Hepatocyte (in vitro differentiated cells): ENCODE results near the gene ZBTB20. TPM values are rescaled to one million over a fixed set of nuclear protein-coding genes. Genes with fewer than 3 reads are reported as not detected.
"Not testable (repeated sequence)": the region's sequence is repeated elsewhere in the genome, so short reads cannot be mapped to it uniquely, and the experiment has no call there.

ENCODE experiments used
- DNase-seq: peaks from one replicate; pipeline ENCODE4 v3.0.0-alpha.2; 2016; ENCODE audit warnings: low spot score
- H2AFZ ChIP-seq: fragments of 200-600 bp; sonication (generic); 2 replicates; pipeline ENCODE4 v1.6.0; 2016; ENCODE audit warnings: antibody characterized with exemption, mild to moderate bottlenecking
- H3K27ac ChIP-seq: fragments of 200-600 bp; sonication (generic); 2 replicates; pipeline ENCODE4 v1.5.1; 2016; ENCODE audit warnings: mild to moderate bottlenecking
- H3K27me3 ChIP-seq: fragments of 200-600 bp; sonication (generic); 2 replicates; pipeline ENCODE4 v1.6.1; 2016
- H3K36me3 ChIP-seq: fragments of 200-600 bp; sonication (generic); replicated peaks from 2 replicates; pipeline ENCODE4 v1.5.1; 2016; ENCODE audit warnings: low read depth; ENCODE audit not compliant: insufficient read depth
- H3K4me1 ChIP-seq: fragments of 200-600 bp; sonication (generic); 2 replicates; pipeline ENCODE4 v1.5.1; 2016; ENCODE audit warnings: mild to moderate bottlenecking, moderate library complexity; ENCODE audit not compliant: insufficient read depth
- H3K4me2 ChIP-seq: fragments of 200-600 bp; sonication (generic); 2 replicates; pipeline ENCODE4 v1.6.0; 2016
- H3K4me3 ChIP-seq: fragments of 200-600 bp; sonication (generic); 2 replicates; pipeline ENCODE4 v1.5.1; 2016; ENCODE audit warnings: mild to moderate bottlenecking
- H3K79me2 ChIP-seq: fragments of 200-600 bp; sonication (generic); 2 replicates; pipeline ENCODE4 v1.6.0; 2017; ENCODE audit warnings: mild to moderate bottlenecking
- H3K9me2 ChIP-seq: fragments of 200-600 bp; sonication (generic); replicated peaks from 2 replicates; pipeline ENCODE4 v1.6.0; 2017; ENCODE audit warnings: mild to moderate bottlenecking; ENCODE audit not compliant: insufficient read depth
- H3K9me3 ChIP-seq: fragments of 200-600 bp; sonication (generic); 2 replicates; pipeline ENCODE4 v1.5.1; 2016; ENCODE audit warnings: low read depth, mild to moderate bottlenecking
- H4K20me1 ChIP-seq: fragments of 200-600 bp; sonication (generic); 2 replicates; pipeline ENCODE4 v1.6.0; 2016; ENCODE audit warnings: mild to moderate bottlenecking; ENCODE audit not compliant: insufficient read depth, poor library complexity, severe bottlenecking
- EZH2 ChIP-seq: fragments of 200-600 bp; sonication (generic); IDR thresholded peaks from 2 replicates; pipeline ENCODE4 v1.6.1; 2016; ENCODE audit warnings: antibody characterized with exemption, mild to moderate bottlenecking, borderline replicate concordance
- EZH2phosphoT487 ChIP-seq: fragments of 200-600 bp; sonication (generic); IDR thresholded peaks from one replicate; pipeline ENCODE4 v1.6.1; 2018; ENCODE audit warnings: antibody characterized with exemption, mild to moderate bottlenecking, low read depth, moderate library complexity; ENCODE audit not compliant: unreplicated experiment, severe bottlenecking
- WGBS: methylation state at CpG from one replicate; pipeline ENCODE4 v1.1.6; 2016; ENCODE audit warnings: low lambda C conversion rate; ENCODE audit errors: missing lambda C conversion rate; 5-methylcytosine and 5-hydroxymethylcytosine counted together
- polyA plus RNA-seq: library from polyadenylated mRNA; unstranded; fragments of >200 nt; fragmentation: Nextera tagmentation; extraction: Ambion mirVana; gene quantifications from 2 replicates; pipeline ENCODE4 v1.2.1, GENCODE V29; 2016
- total RNA-seq: library from RNA; depleted of rRNA; stranded (reverse); fragments of >200 nt; gene quantifications from 2 replicates; pipeline ENCODE4 v1.2.3, GENCODE V29; 2014
- TF ChIP-seq, protein P1 (sequence below): fragments of 200-600 bp; sonication (generic); IDR thresholded peaks from 2 replicates; pipeline ENCODE4 v1.5.1; 2016; ENCODE audit warnings: antibody characterized with exemption, mild to moderate bottlenecking; ENCODE audit not compliant: poor library complexity

ZBTB20 gene
- total and polyA plus RNA-seq, 2 experiments from 2014 or later: 25.8 to 28.0 TPM

DNA sequence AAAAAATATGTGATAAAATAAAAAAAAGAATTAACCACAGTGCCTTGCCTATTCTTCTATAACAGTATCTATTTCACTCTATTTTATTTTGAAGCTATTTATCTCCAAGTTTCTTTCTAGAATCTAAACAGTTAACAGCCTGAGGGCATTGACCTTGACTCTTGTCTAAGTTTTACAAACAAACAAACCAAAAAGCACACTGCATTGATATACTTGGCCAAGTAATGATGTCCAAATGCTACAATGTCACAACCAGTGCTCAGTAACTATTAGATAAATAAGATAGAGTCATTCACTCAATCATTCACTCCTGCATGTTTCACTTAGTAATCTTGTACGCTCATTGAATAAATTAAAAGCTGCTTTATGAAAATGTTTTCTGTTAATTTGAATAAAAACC, 466.8 kb downstream of the ZBTB20 start:
- Histone ChIP-seq H4K20me1 (no peaks in the 10 kb centered on the region), H3K4me2 (no peak overlapping the region), H3K4me3 (no peak overlapping the region), H3K36me3 (no peaks in the 10 kb centered on the region), H2AFZ (no peak overlapping the region), H3K27me3 (no peaks in the 10 kb centered on the region), H3K79me2 (no peaks in the 10 kb centered on the region), H3K9me2 (no peaks in the 10 kb centered on the region), H3K27ac (no peak overlapping the region), H3K9me3 (no peaks in the 10 kb centered on the region), H3K4me1 (no peaks in the 10 kb centered on the region)
- WGBS: 94% methylated on average over 1 of the region's 1 CpG
- TF ChIP-seq EZH2phosphoT487: no peak
- no peak for TF ChIP-seq EZH2
- TF ChIP-seq, protein P1, sequence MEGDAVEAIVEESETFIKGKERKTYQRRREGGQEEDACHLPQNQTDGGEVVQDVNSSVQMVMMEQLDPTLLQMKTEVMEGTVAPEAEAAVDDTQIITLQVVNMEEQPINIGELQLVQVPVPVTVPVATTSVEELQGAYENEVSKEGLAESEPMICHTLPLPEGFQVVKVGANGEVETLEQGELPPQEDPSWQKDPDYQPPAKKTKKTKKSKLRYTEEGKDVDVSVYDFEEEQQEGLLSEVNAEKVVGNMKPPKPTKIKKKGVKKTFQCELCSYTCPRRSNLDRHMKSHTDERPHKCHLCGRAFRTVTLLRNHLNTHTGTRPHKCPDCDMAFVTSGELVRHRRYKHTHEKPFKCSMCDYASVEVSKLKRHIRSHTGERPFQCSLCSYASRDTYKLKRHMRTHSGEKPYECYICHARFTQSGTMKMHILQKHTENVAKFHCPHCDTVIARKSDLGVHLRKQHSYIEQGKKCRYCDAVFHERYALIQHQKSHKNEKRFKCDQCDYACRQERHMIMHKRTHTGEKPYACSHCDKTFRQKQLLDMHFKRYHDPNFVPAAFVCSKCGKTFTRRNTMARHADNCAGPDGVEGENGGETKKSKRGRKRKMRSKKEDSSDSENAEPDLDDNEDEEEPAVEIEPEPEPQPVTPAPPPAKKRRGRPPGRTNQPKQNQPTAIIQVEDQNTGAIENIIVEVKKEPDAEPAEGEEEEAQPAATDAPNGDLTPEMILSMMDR: no peak
- no peak for DNase-seq

GRCh38 chr3:114679773-114680172, 467.3 kb downstream of the ZBTB20 start:
- not testable (repeated sequence) for H3K9me3 ChIP-seq, DNase-seq, H3K4me2 ChIP-seq, H3K9me2 ChIP-seq, H3K4me1 ChIP-seq, H3K79me2 ChIP-seq, H2AFZ ChIP-seq, H3K27me3 ChIP-seq, H3K4me3 ChIP-seq, H4K20me1 ChIP-seq, H3K36me3 ChIP-seq, H3K27ac ChIP-seq
- WGBS: 96% methylated on average over 3 of the region's 3 CpGs

DNA sequence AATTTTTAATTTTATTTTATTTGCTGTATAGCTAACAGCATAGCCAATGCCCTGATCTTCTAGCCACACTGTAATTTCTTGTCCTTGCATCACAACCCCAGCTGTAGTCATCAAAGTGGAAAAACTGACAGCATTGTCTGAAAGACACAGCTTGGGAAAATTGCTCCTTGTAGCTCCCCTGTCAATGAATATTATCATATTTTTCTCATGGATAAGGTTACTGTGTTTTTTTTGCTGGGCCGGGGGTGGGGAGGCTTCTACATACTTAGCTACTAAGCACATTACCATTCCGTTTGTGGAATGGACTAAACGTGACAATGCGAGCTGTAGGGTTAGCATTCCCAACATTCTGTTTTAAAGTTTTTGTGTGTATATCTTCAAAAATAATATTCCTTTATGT, 472.0 kb downstream of the ZBTB20 start:
- no peak overlapping the region for H3K27ac ChIP-seq
- WGBS: 88% methylated on average over 4 of the region's 4 CpGs

GRCh38 chr3:114674036-114674435, 473.1 kb downstream of the ZBTB20 start:
- no peaks in the 10 kb centered on the region for H4K20me1 ChIP-seq
- H3K4me1 ChIP-seq: no peaks in the 10 kb centered on the region
- 86% methylated on average over 2 of the region's 2 CpGs for WGBS
- no peak overlapping the region for H3K27ac ChIP-seq
- H3K9me2 ChIP-seq: no peaks in the 10 kb centered on the region
- H2AFZ ChIP-seq: no peak overlapping the region
- no peak for DNase-seq
- no peaks in the 10 kb centered on the region for H3K36me3 ChIP-seq
- no peaks in the 10 kb centered on the region for H3K9me3 ChIP-seq
- H3K79me2 ChIP-seq: no peaks in the 10 kb centered on the region
- H3K27me3 ChIP-seq: no peaks in the 10 kb centered on the region
- TF ChIP-seq, protein P1: no peak
- TF ChIP-seq EZH2: no peak
- no peak for TF ChIP-seq EZH2phosphoT487
- H3K4me3 ChIP-seq: no peak overlapping the region
- H3K4me2 ChIP-seq: no peak overlapping the region

More for the DNA sequence above, 472.0 kb downstream of the ZBTB20 start:
- no peaks in the 10 kb centered on the region for H3K27me3 ChIP-seq
- H3K9me2 ChIP-seq: no peaks in the 10 kb centered on the region
- H2AFZ ChIP-seq: no peak overlapping the region
- no peaks in the 10 kb centered on the region for H3K36me3 ChIP-seq
- no peak overlapping the region for H3K4me2 ChIP-seq
- H3K4me1 ChIP-seq: no peaks in the 10 kb centered on the region
- DNase-seq: no peak
- H3K79me2 ChIP-seq: no peaks in the 10 kb centered on the region
- TF ChIP-seq, protein P1: no peak
- TF ChIP-seq EZH2 (no peak), EZH2phosphoT487 (no peak)
- no peaks in the 10 kb centered on the region for H3K9me3 ChIP-seq
- no peaks in the 10 kb centered on the region for H4K20me1 ChIP-seq
- no peak overlapping the region for H3K4me3 ChIP-seq
